Ammon's horn (tissue), 1 donor: ENCODE measurements around the gene SPATC1L.

Experiments
- DNase-seq: peaks from one replicate; pipeline ENCODE4 v3.0.0-alpha.2; 2016; ENCODE audit warnings: low spot score

SPATC1L gene

DNA sequence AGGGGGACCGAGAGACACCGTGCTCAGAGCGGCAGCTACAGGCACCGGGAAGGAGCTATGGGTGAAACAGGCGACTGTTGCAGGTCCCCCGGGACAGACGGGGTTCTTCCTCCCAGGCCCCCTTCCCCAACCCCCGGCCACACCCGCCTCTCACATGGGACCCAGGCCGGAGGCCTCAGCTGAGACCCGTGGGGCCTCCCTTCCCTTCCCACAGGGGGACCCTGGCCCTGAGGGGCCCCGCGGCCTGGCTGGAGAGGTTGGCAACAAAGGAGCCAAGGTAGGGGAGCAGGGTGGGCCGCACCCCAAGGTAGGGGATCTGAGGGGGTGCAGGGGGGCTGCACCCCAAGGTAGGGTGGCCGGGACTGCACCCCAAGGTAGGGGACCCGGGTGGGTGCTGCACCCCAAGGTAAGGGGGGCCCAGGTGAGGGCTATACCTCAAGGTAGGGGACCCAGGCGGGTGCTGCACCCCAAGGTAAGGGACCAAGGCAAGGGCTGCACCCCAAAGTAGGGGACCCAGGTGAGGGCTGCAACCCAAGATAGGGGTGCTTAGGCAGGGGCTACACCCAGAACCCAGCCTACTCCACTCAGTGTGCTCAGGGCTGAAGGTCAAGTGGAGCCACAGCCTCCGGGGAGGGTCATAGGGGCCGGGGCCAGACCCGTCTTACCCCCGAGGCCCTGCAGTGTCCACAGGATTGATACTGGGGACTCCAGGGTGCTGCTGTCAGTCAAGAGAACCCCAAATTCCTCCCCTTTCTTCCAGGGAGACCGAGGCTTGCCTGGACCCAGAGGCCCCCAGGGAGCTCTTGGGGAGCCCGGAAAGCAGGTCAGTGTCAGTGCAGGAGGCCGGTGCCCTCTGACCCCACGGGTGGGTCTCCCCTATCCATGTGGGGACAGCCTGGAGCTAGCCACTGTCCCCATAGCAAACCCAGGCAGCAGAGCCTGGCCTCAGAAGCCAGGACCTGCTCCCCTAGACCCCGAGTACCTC, 63.7 kb downstream of the SPATC1L start:
- DNase-seq: no peak

DNA sequence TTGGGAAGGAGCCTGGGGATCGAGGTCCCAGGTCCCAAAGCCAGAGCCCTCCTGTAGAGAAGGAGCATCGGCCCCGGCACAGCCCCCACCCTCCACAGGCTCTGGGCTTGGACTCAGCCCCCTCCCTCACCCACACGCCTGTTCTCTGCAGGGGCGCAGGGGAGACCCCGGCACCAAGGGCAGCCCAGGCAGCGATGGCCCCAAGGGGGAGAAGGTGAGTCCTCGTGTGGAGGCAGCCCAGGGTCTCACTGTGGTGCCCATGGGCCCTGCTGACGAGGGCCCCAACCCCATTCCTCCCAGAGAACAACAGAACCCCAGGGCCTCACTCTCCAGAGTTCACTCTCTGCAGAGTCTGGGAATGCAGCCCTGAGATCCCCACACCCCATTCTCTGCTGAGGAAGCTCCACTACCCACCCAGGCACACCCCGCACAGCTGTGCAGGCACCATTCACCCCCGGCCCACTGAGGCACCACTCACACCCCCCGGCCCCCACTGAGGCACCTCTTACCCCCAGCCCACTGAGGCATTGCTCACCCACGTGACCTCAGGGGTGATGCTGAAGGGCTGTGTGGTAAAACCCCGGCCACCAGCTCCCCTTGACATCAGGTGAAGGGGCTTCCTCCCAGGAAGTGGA, 64.5 kb downstream of the SPATC1L start:
- no peak for DNase-seq

DNA sequence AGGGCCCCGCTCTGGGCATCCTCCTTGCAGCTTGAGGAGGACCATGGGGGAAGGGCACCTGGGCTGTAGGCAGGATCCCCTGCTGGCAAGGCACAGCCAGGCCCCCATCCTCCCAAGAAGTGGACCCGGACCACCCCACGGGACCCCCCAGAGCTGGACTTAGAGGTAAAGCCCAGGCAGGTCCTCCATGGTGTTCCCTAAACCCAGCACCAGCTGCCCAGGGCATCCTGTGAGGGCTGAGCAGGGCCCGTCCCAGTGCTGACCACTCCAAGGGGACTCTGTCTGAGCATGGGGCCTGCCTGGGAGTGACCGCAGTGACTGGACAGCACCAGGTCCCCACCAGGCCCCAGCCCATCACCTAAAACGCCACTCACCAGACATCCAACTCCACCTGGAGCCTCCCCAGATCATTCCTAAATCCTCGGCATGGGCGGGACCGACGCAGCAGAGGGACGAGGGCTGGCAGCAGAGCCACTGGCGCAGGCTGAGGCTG, 65.1 kb downstream of the SPATC1L start:
- DNase-seq: no peak

GRCh38 chr21:46118316-46119143, 65.7 kb downstream of the SPATC1L start:
- DNase-seq: no peak

DNA sequence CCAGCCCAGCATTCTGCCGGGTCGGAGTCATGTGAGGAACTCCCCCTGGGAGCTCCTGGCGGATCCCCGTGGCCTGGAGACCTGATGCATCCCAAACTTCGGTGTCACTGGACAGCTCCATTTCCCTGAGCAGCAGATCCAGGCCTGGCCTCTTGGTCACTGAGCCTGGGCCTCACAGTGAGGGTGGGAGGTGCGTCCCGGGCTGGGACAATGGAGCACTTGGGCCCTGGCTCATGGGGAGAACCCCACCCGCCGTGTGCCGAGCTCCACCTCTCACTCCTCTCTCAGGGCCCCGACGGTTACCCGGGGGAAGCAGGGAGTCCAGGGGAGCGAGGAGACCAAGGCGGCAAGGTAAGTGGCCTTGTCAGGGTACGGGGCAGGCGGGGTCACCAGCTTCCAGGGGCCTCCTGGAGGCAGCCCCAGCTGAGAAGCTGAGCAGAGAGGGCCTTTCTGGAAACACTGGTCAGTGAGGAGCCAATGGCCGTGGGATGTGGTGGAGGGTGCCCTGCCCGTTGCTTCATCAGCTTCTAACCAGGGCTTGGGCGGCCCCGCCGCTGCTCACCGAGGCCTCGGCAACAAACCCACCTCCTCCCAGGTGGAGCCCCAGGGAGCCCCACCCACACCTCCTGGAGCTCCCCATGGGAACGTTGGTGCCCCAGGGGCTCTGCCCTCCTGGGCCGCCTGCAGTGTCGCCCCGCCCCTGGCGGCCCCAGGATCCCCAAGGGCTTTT, 66.5 kb downstream of the SPATC1L start:
- no peak for DNase-seq

DNA sequence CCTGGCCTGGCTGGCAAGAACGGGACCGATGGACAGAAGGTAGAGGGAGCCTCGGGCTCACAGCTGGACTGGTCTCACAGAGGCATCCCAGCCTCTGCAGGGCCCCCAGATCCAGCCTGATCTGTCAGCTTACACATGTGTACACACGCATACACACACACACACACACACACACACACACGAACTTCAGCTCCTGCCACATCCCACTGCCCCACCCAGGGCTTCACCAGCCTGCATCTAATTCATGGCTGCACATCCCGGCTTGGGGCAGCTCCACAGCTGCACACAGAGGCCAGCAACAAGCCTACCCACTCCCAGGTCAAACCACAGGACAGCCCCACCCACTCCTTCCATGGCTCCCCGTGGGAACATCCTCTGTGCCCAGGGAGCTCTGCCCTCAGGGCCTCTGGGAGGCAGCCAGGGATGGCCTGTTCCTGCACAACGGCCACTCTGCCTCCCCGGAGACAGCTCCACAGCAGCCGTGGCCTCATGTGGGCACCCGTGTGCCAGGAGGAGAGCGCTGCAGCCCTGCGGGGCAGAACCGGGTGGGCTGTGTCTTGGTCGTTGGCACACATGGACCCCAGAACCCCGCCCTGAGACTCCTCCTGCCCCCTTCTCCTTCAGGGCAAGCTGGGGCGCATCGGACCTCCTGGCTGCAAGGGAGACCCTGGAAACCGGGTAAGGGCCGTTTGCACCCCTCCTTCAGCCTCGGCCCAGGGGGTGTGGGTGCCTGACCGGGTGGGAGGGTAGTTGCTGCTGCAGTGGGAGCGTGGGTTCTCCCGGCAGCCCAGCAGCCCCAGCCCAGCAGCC, 67.3 kb downstream of the SPATC1L start:
- DNase-seq: no peak

GRCh38 chr21:46116189-46116775, 68.0 kb downstream of the SPATC1L start:
- no peak for DNase-seq

- DNase-seq: no peak
Measured at GRCh38 chr21:46115441-46116188, 68.6 kb downstream of the SPATC1L start.

DNA sequence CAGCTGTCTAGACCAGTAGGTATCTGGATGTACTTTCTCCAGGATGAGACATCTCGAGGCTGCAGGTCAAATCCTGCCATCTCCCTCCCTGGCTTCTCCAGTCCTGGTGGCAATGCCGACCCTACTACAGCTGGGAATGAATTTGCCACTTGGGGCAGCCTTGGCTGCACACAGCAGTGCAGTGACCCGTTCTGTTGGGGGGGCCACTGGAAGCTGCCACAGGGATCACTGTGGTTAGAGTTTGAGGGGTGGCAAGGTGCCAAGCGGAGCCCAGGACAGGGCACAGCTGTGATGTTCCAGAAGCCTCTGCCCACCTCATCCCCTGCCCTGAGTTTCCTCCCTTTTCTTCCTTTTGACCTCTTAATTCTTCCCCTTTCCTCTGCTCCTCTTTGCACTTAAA, 69.3 kb downstream of the SPATC1L start:
- no peak for DNase-seq

GRCh38 chr21:46113497-46114176, 70.6 kb downstream of the SPATC1L start:
- DNase-seq: no peak

DNA sequence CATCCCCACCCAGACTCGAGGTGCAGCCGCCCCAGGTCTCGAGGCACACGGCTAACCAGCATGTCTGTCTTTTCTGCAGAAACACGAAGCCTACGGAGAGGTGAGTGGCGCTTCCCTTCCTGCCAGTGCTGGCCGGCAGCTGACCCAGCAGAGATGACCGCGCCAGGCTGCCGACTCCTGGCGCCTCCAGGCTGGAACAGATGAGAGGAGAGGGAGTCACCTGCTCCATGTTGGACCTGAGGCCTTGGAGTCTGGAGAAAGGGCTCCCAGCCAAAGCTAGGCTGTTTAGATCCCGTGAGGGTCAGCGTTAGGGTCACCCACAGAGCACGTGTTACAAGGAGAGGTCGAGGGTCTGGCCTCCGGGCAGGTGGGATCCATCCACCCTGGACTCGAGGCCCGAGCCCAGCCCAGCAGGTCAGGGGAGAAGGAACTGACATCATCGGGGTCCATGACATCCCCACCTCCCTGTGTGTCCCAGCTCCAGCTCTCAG, 71.5 kb downstream of the SPATC1L start:
- DNase-seq: no peak

DNA sequence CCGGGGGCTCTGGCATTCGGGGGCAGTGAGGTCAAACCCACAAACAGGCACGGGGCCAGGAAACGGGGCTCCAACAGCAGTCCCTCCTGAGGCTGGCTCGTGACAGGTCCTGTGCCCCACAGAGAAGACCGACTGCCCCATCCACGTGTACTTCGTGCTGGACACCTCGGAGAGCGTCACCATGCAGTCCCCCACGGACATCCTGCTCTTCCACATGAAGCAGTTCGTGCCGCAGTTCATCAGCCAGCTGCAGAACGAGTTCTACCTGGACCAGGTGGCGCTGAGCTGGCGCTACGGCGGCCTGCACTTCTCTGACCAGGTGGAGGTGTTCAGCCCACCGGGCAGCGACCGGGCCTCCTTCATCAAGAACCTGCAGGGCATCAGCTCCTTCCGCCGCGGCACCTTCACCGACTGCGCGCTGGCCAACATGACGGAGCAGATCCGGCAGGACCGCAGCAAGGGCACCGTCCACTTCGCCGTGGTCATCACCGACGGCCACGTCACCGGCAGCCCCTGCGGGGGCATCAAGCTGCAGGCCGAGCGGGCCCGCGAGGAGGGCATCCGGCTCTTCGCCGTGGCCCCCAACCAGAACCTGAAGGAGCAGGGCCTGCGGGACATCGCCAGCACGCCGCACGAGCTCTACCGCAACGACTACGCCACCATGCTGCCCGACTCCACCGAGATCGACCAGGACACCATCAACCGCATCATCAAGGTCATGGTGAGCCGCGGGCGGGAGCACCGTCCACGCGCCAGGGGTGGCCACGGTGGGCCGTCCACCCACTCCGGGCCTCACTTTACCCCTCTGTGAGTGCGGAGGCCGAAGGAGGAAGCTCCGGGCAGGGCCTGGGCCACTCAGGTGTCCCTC, 72.2 kb downstream of the SPATC1L start:
- DNase-seq: no peak

- DNase-seq: no peak
Measured at GRCh38 chr21:46111193-46111571, 73.1 kb downstream of the SPATC1L start.
